ENCODE results near the gene RHOF.

DNA sequence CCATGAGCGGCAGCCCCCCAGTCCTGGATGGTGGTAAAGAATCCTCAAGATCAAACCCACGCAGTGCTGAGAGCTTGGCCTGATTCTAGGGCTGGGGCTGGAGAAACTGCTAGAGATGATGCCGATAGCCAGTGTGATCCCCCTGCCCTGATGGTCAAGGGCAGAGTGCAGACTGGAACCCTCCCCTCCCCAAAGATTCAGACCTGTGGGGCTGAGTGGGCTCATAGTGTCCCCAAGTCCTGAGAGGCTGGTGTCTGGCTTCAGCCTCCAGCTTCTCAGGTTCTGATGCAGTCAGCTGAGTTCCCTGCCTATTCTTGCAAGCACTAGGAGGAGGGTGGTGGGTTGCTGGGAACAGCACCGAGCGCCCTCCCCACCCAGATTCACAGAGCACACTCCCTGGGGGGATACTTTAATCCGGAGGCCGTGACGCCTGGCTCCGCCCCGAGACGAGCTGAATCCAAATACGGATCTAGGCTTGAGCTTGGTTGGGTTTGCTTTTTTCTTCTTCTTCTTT, 11.9 kb downstream of the RHOF start:
- TF ChIP-seq TAF1 (IDR thresholded peaks at IDR 0.05; ENCODE audit: borderline replicate concordance, low read depth, low read length) = no peak
- TF ChIP-seq POLR2A (IDR thresholded peaks at IDR 0.05; ENCODE audit: low read depth, low read length) = no peak

All from GM12892 (cell line).